Smooth muscle cell (in vitro differentiated cells): ENCODE measurements around the gene TRIM71. TPM values are rescaled to one million over a fixed set of nuclear protein-coding genes. Genes with fewer than 3 reads are reported as not detected.
"Not testable (repeated sequence)": the region's sequence is repeated elsewhere in the genome, so short reads cannot be mapped to it uniquely, and the experiment has no call there.

Experiments
- DNase-seq: peaks from one replicate; lab custom pipeline; 2025; ENCODE audit not compliant: unreplicated experiment; lab: John Stamatoyannopoulos, UW
- H2AFZ ChIP-seq: fragments of 200-600 bp; sonication (generic); 2 replicates; pipeline ENCODE4 v1.6.0; 2016; ENCODE audit warnings: antibody characterized with exemption, low read depth, mild to moderate bottlenecking
- H3F3A ChIP-seq: fragments of 200-600 bp; sonication (generic); 2 replicates; pipeline ENCODE4 v1.6.0; 2017; ENCODE audit warnings: antibody characterized with exemption, low read depth
- H3K27ac ChIP-seq: fragments of 200-600 bp; sonication (generic); 2 replicates; pipeline ENCODE4 v1.5.1; 2016; ENCODE audit warnings: low read depth, mild to moderate bottlenecking
- H3K27me3 ChIP-seq: fragments of 200-600 bp; sonication (generic); 2 replicates; pipeline ENCODE4 v1.6.1; 2016; ENCODE audit warnings: low read depth, mild to moderate bottlenecking
- H3K36me3 ChIP-seq: fragments of 200-600 bp; sonication (generic); 2 replicates; pipeline ENCODE4 v1.5.1; 2016; ENCODE audit warnings: low read depth
- H3K4me1 ChIP-seq: fragments of 200-600 bp; sonication (generic); 2 replicates; pipeline ENCODE4 v1.5.1; 2016; ENCODE audit warnings: low read depth
- H3K4me2 ChIP-seq: fragments of 200-600 bp; sonication (generic); 2 replicates; pipeline ENCODE4 v1.6.0; 2016; ENCODE audit warnings: mild to moderate bottlenecking
- H3K4me3 ChIP-seq: fragments of 200-600 bp; sonication (generic); 2 replicates; pipeline ENCODE4 v1.5.1; 2016; ENCODE audit warnings: mild to moderate bottlenecking
- H3K79me2 ChIP-seq: fragments of 200-600 bp; sonication (generic); 2 replicates; pipeline ENCODE4 v1.6.0; 2016; ENCODE audit warnings: low read depth, mild to moderate bottlenecking
- H3K9ac ChIP-seq: fragments of 200-600 bp; sonication (generic); 2 replicates; pipeline ENCODE4 v1.6.0; 2016; ENCODE audit warnings: low read depth
- H3K9me3 ChIP-seq: fragments of 200-600 bp; sonication (generic); replicated peaks from 2 replicates; pipeline ENCODE4 v1.5.1; 2016; ENCODE audit warnings: low read depth
- H4K20me1 ChIP-seq: fragments of 200-600 bp; sonication (generic); 2 replicates; pipeline ENCODE4 v1.6.0; 2016; ENCODE audit warnings: low read depth
- CTCF ChIP-seq: fragments of 200-600 bp; sonication (generic); IDR thresholded peaks from 2 replicates; pipeline ENCODE4 v1.5.1; 2017; ENCODE audit warnings: borderline replicate concordance, mild to moderate bottlenecking, antibody characterized with exemption; ENCODE audit not compliant: insufficient read depth, poor library complexity, severe bottlenecking
- WGBS: methylation state at CpG from one replicate; pipeline ENCODE4 v1.1.7; 2016; ENCODE audit warnings: low lambda C conversion rate; 5-methylcytosine and 5-hydroxymethylcytosine counted together
- polyA plus RNA-seq: library from polyadenylated mRNA; unstranded; fragments of >200 nt; fragmentation: Nextera tagmentation; extraction: Ambion mirVana; gene quantifications from 2 replicates; pipeline ENCODE4 v1.2.1, GENCODE V29; 2016
- total RNA-seq: library from RNA; depleted of rRNA; stranded (reverse); fragments of >200 nt; gene quantifications from 2 replicates; pipeline ENCODE4 v1.2.3, GENCODE V29; 2014

Gene TRIM71
- total and polyA plus RNA-seq, 2 experiments from 2014 or later: 0.19 to 1.1 TPM

- Histone ChIP-seq H4K20me1 (no peaks in the 10 kb centered on the region), H3K4me3 (no peak overlapping the region), H3K27ac (no peak overlapping the region), H3K36me3 (no peaks in the 10 kb centered on the region), H3K9me3 (no peaks in the 10 kb centered on the region), H3K9ac (no peak overlapping the region), H3K4me1 (peaks cover 4% of the 10 kb centered on the region), H3K79me2 (no peaks in the 10 kb centered on the region), H2AFZ (no peak overlapping the region), H3K27me3 (no peaks in the 10 kb centered on the region), H3K4me2 (no peak overlapping the region), H3F3A (peaks cover 4% of the 10 kb centered on the region)
- DNase-seq: no peak
- WGBS: 15% methylated on average over 3 of the region's 3 CpGs
- TF ChIP-seq CTCF: no peak
These were observed 26.0 kb upstream of the TRIM71 start for GRCh38 chr3:32791833-32792232.

- 48% methylated on average over 8 of the region's 8 CpGs for WGBS
- Histone ChIP-seq H3F3A (peaks cover 4% of the 10 kb centered on the region), H3K4me2 (peak overlapping the region; percentile 51), H3K9me3 (no peaks in the 10 kb centered on the region), H2AFZ (no peak overlapping the region), H3K36me3 (no peaks in the 10 kb centered on the region), H3K9ac (no peak overlapping the region), H3K4me1 (peaks cover 4% of the 10 kb centered on the region), H4K20me1 (no peaks in the 10 kb centered on the region), H3K4me3 (no peak overlapping the region), H3K79me2 (no peaks in the 10 kb centered on the region), H3K27me3 (no peaks in the 10 kb centered on the region), H3K27ac (peak overlapping the region; percentile 22)
- DNase-seq: no peak
- no peak for TF ChIP-seq CTCF
These were observed 23.1 kb upstream of the TRIM71 start for GRCh38 chr3:32794487-32795308.

- H3K4me3 ChIP-seq, H3K4me1 ChIP-seq, H3F3A ChIP-seq, H4K20me1 ChIP-seq, H3K27ac ChIP-seq, H3K27me3 ChIP-seq, H3K4me2 ChIP-seq, H3K9ac ChIP-seq, H2AFZ ChIP-seq, H3K9me3 ChIP-seq, H3K36me3 ChIP-seq, DNase-seq, H3K79me2 ChIP-seq: not testable (repeated sequence)
- 87% methylated on average over 11 of the region's 11 CpGs for WGBS
These were observed 21.3 kb upstream of the TRIM71 start for GRCh38 chr3:32796384-32796950.

GRCh38 chr3:32797776-32798175 is 20.0 kb upstream of the TRIM71 start:
- DNase-seq: no peak
- Histone ChIP-seq H3K4me3 (no peak overlapping the region), H3K9me3 (no peaks in the 10 kb centered on the region), H3K27ac (peak overlapping the region; percentile 39), H3K4me1 (no peaks in the 10 kb centered on the region), H4K20me1 (no peaks in the 10 kb centered on the region), H3K27me3 (no peaks in the 10 kb centered on the region), H2AFZ (no peak overlapping the region), H3F3A (peaks cover 4% of the 10 kb centered on the region), H3K4me2 (no peak overlapping the region), H3K79me2 (no peaks in the 10 kb centered on the region), H3K9ac (no peak overlapping the region), H3K36me3 (no peaks in the 10 kb centered on the region)
- no peak for TF ChIP-seq CTCF
- 17% methylated on average over 2 of the region's 2 CpGs for WGBS

- not testable (repeated sequence) for H3K4me2 ChIP-seq
- 96% methylated on average over 5 of the region's 5 CpGs for WGBS
These were observed 16.4 kb upstream of the TRIM71 start for GRCh38 chr3:32801440-32801839.

More at GRCh38 chr3:32801440-32801839, 16.4 kb upstream of the TRIM71 start:
- H3K9ac ChIP-seq, H3K27me3 ChIP-seq, H3F3A ChIP-seq, H4K20me1 ChIP-seq, H2AFZ ChIP-seq, H3K4me1 ChIP-seq, H3K9me3 ChIP-seq, H3K27ac ChIP-seq, H3K36me3 ChIP-seq, H3K79me2 ChIP-seq, H3K4me3 ChIP-seq, DNase-seq: not testable (repeated sequence)
